ENCODE results near the gene TMEM53.

Gene TMEM53

GRCh38 chr1:44605914-44606615 is 68.2 kb downstream of the TMEM53 start:
- H3K9me3 ChIP-seq (ENCODE audit: control insufficient read depth, low read length), result no peaks in the 10 kb centered on the region
- H3K4me3 ChIP-seq (ENCODE audit: insufficient read depth, low read depth, low read length), result no peak overlapping the region
- no peaks in the 10 kb centered on the region for H3K36me3 ChIP-seq (ENCODE audit: control insufficient read depth, insufficient read depth, low read length)
- 96% methylated on average over 12 of the region's 12 CpGs for WGBS, 2 experiments
- no peak overlapping the region for H3K27ac ChIP-seq (ENCODE audit: insufficient read depth, low read depth, low read length, poor library complexity, severe bottlenecking)
- peaks cover 12% of the 10 kb centered on the region for H3K27me3 ChIP-seq (ENCODE audit: control insufficient read depth, insufficient read depth, low read length, poor library complexity, severe bottlenecking)
- peaks cover 9% of the 10 kb centered on the region for H3K4me1 ChIP-seq (ENCODE audit: control insufficient read depth, insufficient read depth, low read length)

DNA sequence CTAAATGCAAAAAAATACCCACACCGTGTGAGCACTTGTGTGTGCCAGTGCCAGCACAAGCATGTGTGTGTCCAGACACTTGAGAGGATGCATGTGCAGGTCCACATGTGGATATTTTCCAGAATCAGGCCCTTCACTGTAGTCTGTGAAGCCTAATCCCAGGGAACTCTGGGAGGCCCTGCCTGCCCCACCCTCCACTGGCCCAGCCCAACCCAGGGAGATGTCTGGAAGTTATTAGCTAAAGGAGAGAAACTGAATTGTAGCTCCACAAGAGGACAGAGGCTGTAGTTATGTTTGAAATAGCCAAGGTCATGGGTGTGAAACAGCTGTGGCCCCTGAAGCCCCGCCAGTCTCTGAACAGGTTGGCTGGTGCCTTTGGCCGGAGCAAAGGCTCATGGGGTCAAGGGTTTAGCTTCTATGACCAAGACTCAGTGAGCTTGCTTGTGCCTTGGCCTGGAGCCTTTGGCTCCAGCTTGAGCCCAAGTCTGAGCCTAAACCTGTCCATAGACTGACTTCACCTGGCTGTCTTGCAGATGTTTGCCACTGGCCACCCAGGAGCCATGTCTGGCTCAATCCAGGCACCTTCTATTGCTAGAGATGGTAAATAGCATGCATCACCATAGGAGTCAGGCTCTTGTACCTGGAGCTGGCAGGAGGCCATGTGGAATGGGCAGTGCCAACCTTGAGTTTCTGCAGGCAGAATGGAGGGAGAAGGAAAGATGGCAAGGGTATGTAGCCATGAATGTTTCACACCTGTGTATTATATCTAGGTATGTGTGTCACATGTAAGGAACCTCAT is 69.9 kb downstream of the TMEM53 start:
- H3K9me3 ChIP-seq (ENCODE audit: control insufficient read depth, low read length), result no peaks in the 10 kb centered on the region
- peaks cover 23% of the 10 kb centered on the region for H3K27me3 ChIP-seq (ENCODE audit: control insufficient read depth, insufficient read depth, low read length, poor library complexity, severe bottlenecking)
- no peaks in the 10 kb centered on the region for H3K4me1 ChIP-seq (ENCODE audit: control insufficient read depth, insufficient read depth, low read length)
- no peak overlapping the region for H3K27ac ChIP-seq (ENCODE audit: insufficient read depth, low read depth, low read length, poor library complexity, severe bottlenecking)
- WGBS, 2 experiments, result 94 to 96% methylated on average over 3 of the region's 3 CpGs
- no peaks in the 10 kb centered on the region for H3K36me3 ChIP-seq (ENCODE audit: control insufficient read depth, insufficient read depth, low read length)
- no peak overlapping the region for H3K4me3 ChIP-seq (ENCODE audit: insufficient read depth, low read depth, low read length)

GRCh38 chr1:44603718-44604117 is 70.6 kb downstream of the TMEM53 start:
- H3K36me3 ChIP-seq (ENCODE audit: control insufficient read depth, insufficient read depth, low read length), result no peaks in the 10 kb centered on the region
- 80 to 86% methylated on average over 4 of the region's 4 CpGs for WGBS, 2 experiments
- no peak overlapping the region for H3K4me3 ChIP-seq (ENCODE audit: insufficient read depth, low read depth, low read length)
- no peaks in the 10 kb centered on the region for H3K4me1 ChIP-seq (ENCODE audit: control insufficient read depth, insufficient read depth, low read length)
- H3K9me3 ChIP-seq (ENCODE audit: control insufficient read depth, low read length), result no peaks in the 10 kb centered on the region
- no peak overlapping the region for H3K27ac ChIP-seq (ENCODE audit: insufficient read depth, low read depth, low read length, poor library complexity, severe bottlenecking)
- peaks cover 26% of the 10 kb centered on the region for H3K27me3 ChIP-seq (ENCODE audit: control insufficient read depth, insufficient read depth, low read length, poor library complexity, severe bottlenecking)
